Astrocyte (in vitro differentiated cells and primary cell): ENCODE results near the gene FKBP11.

Experiments
- CTCF ChIP-seq: IDR thresholded peaks from 2 replicates; pipeline ENCODE4 v1.5.1; 2011; ENCODE audit warnings: low read depth, mild to moderate bottlenecking, inconsistent platforms, low read length, moderate library complexity; ENCODE audit not compliant: insufficient read depth
- EZH2 ChIP-seq: IDR thresholded peaks from 2 replicates; pipeline ENCODE4 v1.6.1; 2012; ENCODE audit warnings: mild to moderate bottlenecking, low read length, inconsistent platforms; ENCODE audit not compliant: insufficient read depth

GRCh38 chr12:48947727-48948126 lies 22.4 kb upstream of the FKBP11 start:
- no peak for TF ChIP-seq CTCF
- TF ChIP-seq EZH2 = no peak
